ENCODE results near the gene CCDC33.

The CCDC33 gene

DNA sequence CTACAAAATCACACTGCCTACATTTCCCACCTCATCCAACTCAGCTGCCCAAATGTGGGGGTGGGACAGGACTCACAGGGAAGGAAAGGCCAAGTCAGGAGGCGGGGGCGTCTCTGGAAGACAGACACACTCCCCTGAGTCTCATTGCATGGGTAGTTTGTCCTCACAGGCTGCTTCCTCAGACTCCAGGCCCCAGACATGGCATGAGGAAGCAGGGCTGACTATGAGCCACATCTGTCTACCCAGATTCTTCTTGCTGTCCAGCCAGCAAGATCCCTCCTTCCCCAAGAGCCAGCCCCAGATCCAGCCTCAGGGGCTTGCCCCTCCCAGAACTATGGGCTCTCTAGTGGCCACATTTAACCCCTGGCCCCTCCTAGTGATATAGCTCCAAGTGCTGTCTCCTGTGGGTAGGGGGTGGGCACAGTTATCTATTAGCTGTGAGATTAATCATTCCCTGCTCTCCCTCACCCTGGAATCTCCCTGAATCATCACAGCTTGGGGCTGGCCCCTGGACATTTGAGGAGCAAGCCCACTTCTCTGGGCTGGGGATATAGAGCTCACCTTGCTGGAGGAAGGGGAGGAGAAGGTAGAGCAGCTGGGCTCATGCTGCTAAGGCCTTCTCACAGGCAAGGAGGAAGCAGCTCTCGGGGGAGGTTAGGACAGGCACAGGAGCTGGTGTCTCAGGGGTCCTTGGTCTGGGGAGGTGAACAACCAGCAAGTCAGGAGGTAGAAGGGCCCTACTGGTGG, 2.1 kb upstream of the CCDC33 start:
- H3K27ac ChIP-seq (replicated peaks), result no peak overlapping the region
- DNase-seq (ENCODE audit: low read depth in 1 of 2, low spot score in 1 of 2), result no peak
- TF ChIP-seq, protein P1, sequence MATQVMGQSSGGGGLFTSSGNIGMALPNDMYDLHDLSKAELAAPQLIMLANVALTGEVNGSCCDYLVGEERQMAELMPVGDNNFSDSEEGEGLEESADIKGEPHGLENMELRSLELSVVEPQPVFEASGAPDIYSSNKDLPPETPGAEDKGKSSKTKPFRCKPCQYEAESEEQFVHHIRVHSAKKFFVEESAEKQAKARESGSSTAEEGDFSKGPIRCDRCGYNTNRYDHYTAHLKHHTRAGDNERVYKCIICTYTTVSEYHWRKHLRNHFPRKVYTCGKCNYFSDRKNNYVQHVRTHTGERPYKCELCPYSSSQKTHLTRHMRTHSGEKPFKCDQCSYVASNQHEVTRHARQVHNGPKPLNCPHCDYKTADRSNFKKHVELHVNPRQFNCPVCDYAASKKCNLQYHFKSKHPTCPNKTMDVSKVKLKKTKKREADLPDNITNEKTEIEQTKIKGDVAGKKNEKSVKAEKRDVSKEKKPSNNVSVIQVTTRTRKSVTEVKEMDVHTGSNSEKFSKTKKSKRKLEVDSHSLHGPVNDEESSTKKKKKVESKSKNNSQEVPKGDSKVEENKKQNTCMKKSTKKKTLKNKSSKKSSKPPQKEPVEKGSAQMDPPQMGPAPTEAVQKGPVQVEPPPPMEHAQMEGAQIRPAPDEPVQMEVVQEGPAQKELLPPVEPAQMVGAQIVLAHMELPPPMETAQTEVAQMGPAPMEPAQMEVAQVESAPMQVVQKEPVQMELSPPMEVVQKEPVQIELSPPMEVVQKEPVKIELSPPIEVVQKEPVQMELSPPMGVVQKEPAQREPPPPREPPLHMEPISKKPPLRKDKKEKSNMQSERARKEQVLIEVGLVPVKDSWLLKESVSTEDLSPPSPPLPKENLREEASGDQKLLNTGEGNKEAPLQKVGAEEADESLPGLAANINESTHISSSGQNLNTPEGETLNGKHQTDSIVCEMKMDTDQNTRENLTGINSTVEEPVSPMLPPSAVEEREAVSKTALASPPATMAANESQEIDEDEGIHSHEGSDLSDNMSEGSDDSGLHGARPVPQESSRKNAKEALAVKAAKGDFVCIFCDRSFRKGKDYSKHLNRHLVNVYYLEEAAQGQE (IDR thresholded peaks at IDR 0.05; ENCODE audit: insufficient replicate concordance, low read depth), result no peak
- TF ChIP-seq POLR2AphosphoS5 (IDR thresholded peaks at IDR 0.05; ENCODE audit: low read depth), result no peak
- no peak overlapping the region for H3K4me3 ChIP-seq (replicated peaks; ENCODE audit: insufficient read depth, low read length)
- no peaks in the 10 kb centered on the region for H3K27me3 ChIP-seq (ENCODE audit: insufficient read depth, poor library complexity, severe bottlenecking)

DNA sequence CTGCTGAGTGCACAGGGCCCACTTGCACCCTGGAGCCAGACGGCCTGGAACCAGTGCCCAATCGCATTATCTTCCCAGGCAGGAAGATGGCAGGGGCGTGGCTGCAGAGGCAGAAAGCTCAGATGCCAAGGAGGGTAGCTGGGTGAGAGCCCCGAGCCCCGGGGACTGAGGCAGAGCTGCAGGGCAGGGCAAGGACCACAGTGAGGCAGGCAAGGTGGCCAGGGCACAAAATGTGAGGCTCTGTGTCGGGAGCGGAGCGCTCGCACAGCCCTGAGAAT, 1.6 kb upstream of the CCDC33 start:
- H3K27ac ChIP-seq (replicated peaks), result no peak overlapping the region
- TF ChIP-seq POLR2AphosphoS5 (IDR thresholded peaks at IDR 0.05; ENCODE audit: low read depth) (no peak), GABPA (IDR thresholded peaks at IDR 0.05; ENCODE audit: low read depth) (no peak), SPI1 (IDR thresholded peaks at IDR 0.05; ENCODE audit: borderline replicate concordance, low read depth) (no peak)
- TF ChIP-seq, protein P1 (IDR thresholded peaks at IDR 0.05; ENCODE audit: insufficient replicate concordance, low read depth), result no peak
- TF ChIP-seq, protein P2, sequence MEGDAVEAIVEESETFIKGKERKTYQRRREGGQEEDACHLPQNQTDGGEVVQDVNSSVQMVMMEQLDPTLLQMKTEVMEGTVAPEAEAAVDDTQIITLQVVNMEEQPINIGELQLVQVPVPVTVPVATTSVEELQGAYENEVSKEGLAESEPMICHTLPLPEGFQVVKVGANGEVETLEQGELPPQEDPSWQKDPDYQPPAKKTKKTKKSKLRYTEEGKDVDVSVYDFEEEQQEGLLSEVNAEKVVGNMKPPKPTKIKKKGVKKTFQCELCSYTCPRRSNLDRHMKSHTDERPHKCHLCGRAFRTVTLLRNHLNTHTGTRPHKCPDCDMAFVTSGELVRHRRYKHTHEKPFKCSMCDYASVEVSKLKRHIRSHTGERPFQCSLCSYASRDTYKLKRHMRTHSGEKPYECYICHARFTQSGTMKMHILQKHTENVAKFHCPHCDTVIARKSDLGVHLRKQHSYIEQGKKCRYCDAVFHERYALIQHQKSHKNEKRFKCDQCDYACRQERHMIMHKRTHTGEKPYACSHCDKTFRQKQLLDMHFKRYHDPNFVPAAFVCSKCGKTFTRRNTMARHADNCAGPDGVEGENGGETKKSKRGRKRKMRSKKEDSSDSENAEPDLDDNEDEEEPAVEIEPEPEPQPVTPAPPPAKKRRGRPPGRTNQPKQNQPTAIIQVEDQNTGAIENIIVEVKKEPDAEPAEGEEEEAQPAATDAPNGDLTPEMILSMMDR (IDR thresholded peaks at IDR 0.05; ENCODE audit: insufficient read depth, low read length), result no peak

DNA sequence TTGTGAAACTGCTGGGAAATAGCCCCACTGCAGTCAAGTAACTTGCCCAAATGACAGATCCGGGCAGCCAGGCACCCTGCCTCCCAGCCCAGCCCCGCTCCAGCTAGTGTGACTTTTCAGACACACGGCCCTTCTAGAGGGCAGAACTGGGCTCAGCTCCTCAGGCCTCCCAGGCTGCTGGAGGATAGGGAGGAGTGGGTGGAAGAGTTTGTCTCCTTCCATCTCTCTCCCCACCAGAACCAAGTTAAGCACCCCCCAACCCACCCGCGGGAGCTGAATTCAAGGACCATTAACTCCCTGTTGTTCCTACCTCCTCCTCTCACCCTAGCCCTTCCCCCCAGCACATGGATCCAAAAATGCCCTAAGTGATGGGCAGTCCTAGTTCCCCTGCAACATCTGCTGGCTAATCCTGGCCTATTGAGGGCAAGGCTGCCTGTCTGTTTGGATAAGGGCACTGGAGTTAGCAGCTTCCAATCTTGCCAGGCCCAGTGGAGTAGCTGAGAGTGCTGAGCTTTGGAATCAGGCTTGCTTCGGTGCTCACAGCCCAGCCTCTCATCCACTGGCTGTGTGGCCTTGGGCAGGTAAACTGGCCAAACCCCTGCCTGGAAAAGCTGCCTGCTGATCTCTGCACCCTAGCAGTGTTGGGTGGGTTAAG, 3.1 kb downstream of the CCDC33 start:
- no peak for DNase-seq (ENCODE audit: low read depth in 1 of 2, low spot score in 1 of 2)
- H3K4me3 ChIP-seq (replicated peaks; ENCODE audit: insufficient read depth, low read length), result no peak overlapping the region
- no peak for TF ChIP-seq POLR2AphosphoS5 (IDR thresholded peaks at IDR 0.05; ENCODE audit: low read depth)
- no peak for TF ChIP-seq GABPA (IDR thresholded peaks at IDR 0.05; ENCODE audit: low read depth)
- TF ChIP-seq, protein P1 (IDR thresholded peaks at IDR 0.05; ENCODE audit: insufficient replicate concordance, low read depth), result no peak
- TF ChIP-seq, protein P2 (IDR thresholded peaks at IDR 0.05; ENCODE audit: insufficient read depth, low read length), result no peak
- no peak for TF ChIP-seq SPI1 (IDR thresholded peaks at IDR 0.05; ENCODE audit: borderline replicate concordance, low read depth)
- no peak overlapping the region for H3K27ac ChIP-seq (replicated peaks)
- no peaks in the 10 kb centered on the region for H3K27me3 ChIP-seq (ENCODE audit: insufficient read depth, poor library complexity, severe bottlenecking)

More for the DNA sequence above, 1.6 kb upstream of the CCDC33 start:
- DNase-seq (ENCODE audit: low read depth in 1 of 2, low spot score in 1 of 2), result no peak
- Histone ChIP-seq H3K4me3 (replicated peaks; ENCODE audit: insufficient read depth, low read length) (no peak overlapping the region), H3K27me3 (ENCODE audit: insufficient read depth, poor library complexity, severe bottlenecking) (no peaks in the 10 kb centered on the region)

Measured in HL-60 (cell line).